Lower leg skin (tissue), 4 donors: ENCODE results near the gene HDLBP. TPM values are rescaled to one million over a fixed set of nuclear protein-coding genes. Genes with fewer than 3 reads are reported as not detected.

ENCODE experiments used
- DNase-seq, 2 donors: peaks; one replicate each; pipeline ENCODE4 v3.0.0-alpha.2; 2019; ENCODE audit warnings: low spot score in 2 of 2
- H3K4me3 ChIP-seq: fragments of 200-600 bp; sonication (generic); 2 replicates; pipeline ENCODE4 v1.5.1; 2017; ENCODE audit warnings: mild to moderate bottlenecking, low read depth; ENCODE audit not compliant: poor library complexity, severe bottlenecking
- CTCF ChIP-seq, 3 donors: fragments of 450-650 bp; IDR thresholded peaks; one replicate each; pipeline ENCODE4 v1.5.1; 2016; ENCODE audit warnings: antibody characterized with exemption in 3 of 3, mild to moderate bottlenecking in 3 of 3, moderate library complexity in 2 of 3
- POLR2A ChIP-seq, 2 donors: fragments of 450-650 bp; IDR thresholded peaks; one replicate each; pipeline ENCODE4 v1.6.1; 2016 to 2017; ENCODE audit warnings: antibody characterized with exemption in 2 of 2, mild to moderate bottlenecking in 1 of 2, moderate library complexity in 1 of 2
- WGBS, 2 donors: methylation state at CpG; one replicate each; pipeline ENCODE4 v1.1.5; 2018; 5-methylcytosine and 5-hydroxymethylcytosine counted together
- intact Hi-C: fragments of 100-400 bp; cut with DNase I; formaldehyde crosslinking; loops from one replicate; pipeline ENCODE4 v1.15.0; 2023; ENCODE audit warnings: low total_unique reads
- total RNA-seq, 4 donors: library from RNA; depleted of rRNA; stranded (reverse); fragments of >200 nt; gene quantifications; one replicate each; pipeline ENCODE4 v1.1.0, GENCODE V29; 2016

HDLBP gene
- total RNA-seq, 4 donors from 2014 or later = 241 to 393 (median 294) TPM

DNA sequence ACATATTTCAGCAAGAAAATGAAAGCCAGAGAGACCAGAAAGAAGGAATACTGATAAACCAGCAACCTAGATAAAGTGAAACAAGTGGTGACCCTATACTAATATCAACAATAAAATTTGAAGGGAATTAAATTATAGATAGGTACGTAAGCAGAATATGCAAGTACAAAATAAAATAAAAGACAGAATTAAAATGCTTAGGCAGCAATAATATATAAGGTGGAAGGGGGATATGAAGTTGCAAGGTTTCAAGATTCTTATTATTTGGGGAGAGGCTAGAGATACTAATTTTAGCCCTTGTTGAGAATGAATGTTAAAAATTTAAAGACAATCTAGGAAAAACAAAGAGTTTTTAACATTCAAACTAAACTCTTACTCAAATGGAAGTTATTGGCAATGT lies 39.6 kb downstream of the HDLBP start:
- WGBS, 2 donors = 97 to 98% methylated on average over 1 of the region's 1 CpG
- TF ChIP-seq CTCF (IDR thresholded peaks at IDR 0.05) = no peak
- no peak for TF ChIP-seq POLR2A (IDR thresholded peaks at IDR 0.05)
- intact Hi-C loops = no loop called here

DNA sequence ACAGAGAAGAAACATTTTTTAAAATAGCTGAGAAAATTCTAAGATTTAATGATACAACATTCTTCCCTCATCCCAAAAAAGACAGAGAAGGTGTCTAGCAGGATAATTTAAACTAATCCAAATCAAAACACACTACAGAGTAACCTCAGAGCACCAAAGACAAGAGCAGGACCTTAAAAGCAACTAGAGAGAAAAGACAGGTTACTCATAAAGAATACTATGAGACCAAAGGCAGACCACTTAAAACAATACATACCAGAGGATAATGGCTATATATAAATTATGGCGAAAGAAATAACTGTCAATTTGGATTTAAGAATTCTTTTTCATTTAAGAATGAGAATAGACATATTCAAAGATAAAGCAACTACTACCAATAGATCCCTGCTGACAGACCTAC lies 40.0 kb downstream of the HDLBP start:
- WGBS, 2 donors = 96 to 100% methylated on average over 1 of the region's 1 CpG
- TF ChIP-seq POLR2A (IDR thresholded peaks at IDR 0.05) (no peak), CTCF (IDR thresholded peaks at IDR 0.05) (no peak)
- DNase-seq = no peak
- intact Hi-C loops = no loop called here
- H3K4me3 ChIP-seq = no peak overlapping the region

More for the DNA sequence above, 39.6 kb downstream of the HDLBP start:
- no peak overlapping the region for H3K4me3 ChIP-seq
- DNase-seq = no peak

- DNase-seq = peak in 1 of 2 donors; percentile 56
- TF ChIP-seq CTCF (IDR thresholded peaks at IDR 0.05) (no peak), POLR2A (IDR thresholded peaks at IDR 0.05) (no peak)
- WGBS, 2 donors = 84 to 87% methylated on average over 5 of the region's 5 CpGs
- no peak overlapping the region for H3K4me3 ChIP-seq
- intact Hi-C loops = no loop called here
These were observed 41.3 kb downstream of the HDLBP start for GRCh38 chr2:241274127-241274526.

- H3K4me3 ChIP-seq = peak overlapping the region; percentile 97
- TF ChIP-seq CTCF (IDR thresholded peaks at IDR 0.05) (no peak), POLR2A (IDR thresholded peaks at IDR 0.05) (no peak)
- intact Hi-C loops = no loop called here
- DNase-seq = peak in 1 of 2 donors; percentile 83
- 53 to 58% methylated on average over 21 of the region's 21 CpGs for WGBS, 2 donors
These were observed 42.1 kb downstream of the HDLBP start for GRCh38 chr2:241273210-241274020.

GRCh38 chr2:241272303-241273209 lies 42.9 kb downstream of the HDLBP start:
- no peak for TF ChIP-seq POLR2A (IDR thresholded peaks at IDR 0.05)
- no peak for TF ChIP-seq CTCF (IDR thresholded peaks at IDR 0.05)
- DNase-seq = peak; percentile 51 to 93
- peak overlapping the region; percentile 97 for H3K4me3 ChIP-seq
- intact Hi-C loops = no loop called here
- WGBS, 2 donors = 0 to 1% methylated on average over 31 to 35 of the region's 102 CpGs
